Testis (tissue), 2 donors: ENCODE results near the gene RUVBL1.

Source experiments
- CTCF ChIP-seq, 3 experiments: fragments of 450-650 bp in 2 of 3; fragments of 200-600 bp in 1 of 3; sonication (generic) in 1 of 3; IDR thresholded peaks; one replicate each; pipeline ENCODE4 v1.5.1; 2016 to 2019; ENCODE audit warnings: antibody characterized with exemption in 3 of 3, mild to moderate bottlenecking in 2 of 3, moderate library complexity in 1 of 3
- POLR2A ChIP-seq: fragments of 450-650 bp; IDR thresholded peaks from one replicate; pipeline ENCODE4 v1.6.1; 2017; ENCODE audit warnings: antibody characterized with exemption, mild to moderate bottlenecking, moderate library complexity

- TF ChIP-seq CTCF (IDR thresholded peaks at IDR 0.05) (no peak), POLR2A (no peak)
Observed at GRCh38 chr3:128084675-128085021, 39.0 kb downstream of the RUVBL1 start.
